ENCODE data around the gene MOCOS.

GRCh38 chr18:36314098-36314497 is 126.8 kb downstream of the MOCOS start:
- TF ChIP-seq CTCF (IDR thresholded peaks at IDR 0.05): no peak
- no peak for TF ChIP-seq POLR2A (IDR thresholded peaks at IDR 0.05)

Measured in vagina (tissue), 2 donors.